ENCODE results near the gene PRDM16.

The PRDM16 gene

DNA sequence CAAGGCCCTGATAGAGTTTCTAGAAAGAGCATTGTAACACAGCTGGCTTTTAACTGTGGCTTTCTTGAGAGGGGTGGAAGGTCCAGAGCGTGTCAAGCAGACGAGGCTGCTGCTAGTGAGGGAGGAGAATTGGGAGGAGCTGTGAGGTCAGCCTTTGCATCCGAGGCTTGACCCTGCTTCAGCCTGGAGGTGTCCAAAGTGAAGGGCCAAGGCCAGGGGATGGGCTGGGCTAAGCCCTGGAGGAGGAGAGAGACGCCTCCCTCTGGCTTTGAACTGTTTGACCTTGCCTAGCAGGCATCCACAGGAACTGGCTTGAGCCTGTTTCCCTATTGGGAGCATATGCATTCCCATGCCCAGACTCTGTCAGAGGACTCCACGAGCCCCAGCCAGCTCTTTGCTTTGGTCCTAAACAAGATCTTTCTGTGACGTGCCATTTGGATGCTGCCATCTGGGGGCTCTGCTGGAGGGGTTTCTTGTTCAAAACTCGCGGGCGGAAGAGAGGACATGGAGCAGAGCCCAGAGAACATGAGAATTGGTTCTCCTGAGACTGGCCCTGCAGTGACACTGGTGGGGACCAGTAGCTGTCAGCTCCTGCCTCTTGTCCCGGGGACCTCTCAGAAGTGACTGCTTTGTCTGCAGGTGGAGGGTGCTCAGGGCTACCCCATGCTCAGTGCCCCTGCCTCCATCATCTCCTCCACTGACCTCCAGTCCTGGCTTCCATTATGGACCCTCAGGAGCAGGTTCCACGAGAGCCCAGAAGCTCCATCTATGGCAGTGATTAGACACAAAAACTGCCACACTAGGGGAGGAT is 42.2 kb upstream of the PRDM16 start:
- Histone ChIP-seq H3K9ac (ENCODE audit: low read depth, low read length) (no peak overlapping the region), H3K4me1 (ENCODE audit: insufficient read depth, low read length) (no peaks in the 10 kb centered on the region), H3K4me3 (ENCODE audit: low read length) (no peak overlapping the region), H3K27me3 (ENCODE audit: insufficient read depth, low read length) (no peaks in the 10 kb centered on the region), H3K27ac (ENCODE audit: low read depth, low read length) (no peak overlapping the region), H3K36me3 (ENCODE audit: insufficient read depth, low read length) (no peaks in the 10 kb centered on the region), H3K9me3 (ENCODE audit: insufficient read depth, low read depth, low read length) (peaks cover 56% of the 10 kb centered on the region)
- WGBS: 81% methylated on average over 11 of the region's 11 CpGs

DNA sequence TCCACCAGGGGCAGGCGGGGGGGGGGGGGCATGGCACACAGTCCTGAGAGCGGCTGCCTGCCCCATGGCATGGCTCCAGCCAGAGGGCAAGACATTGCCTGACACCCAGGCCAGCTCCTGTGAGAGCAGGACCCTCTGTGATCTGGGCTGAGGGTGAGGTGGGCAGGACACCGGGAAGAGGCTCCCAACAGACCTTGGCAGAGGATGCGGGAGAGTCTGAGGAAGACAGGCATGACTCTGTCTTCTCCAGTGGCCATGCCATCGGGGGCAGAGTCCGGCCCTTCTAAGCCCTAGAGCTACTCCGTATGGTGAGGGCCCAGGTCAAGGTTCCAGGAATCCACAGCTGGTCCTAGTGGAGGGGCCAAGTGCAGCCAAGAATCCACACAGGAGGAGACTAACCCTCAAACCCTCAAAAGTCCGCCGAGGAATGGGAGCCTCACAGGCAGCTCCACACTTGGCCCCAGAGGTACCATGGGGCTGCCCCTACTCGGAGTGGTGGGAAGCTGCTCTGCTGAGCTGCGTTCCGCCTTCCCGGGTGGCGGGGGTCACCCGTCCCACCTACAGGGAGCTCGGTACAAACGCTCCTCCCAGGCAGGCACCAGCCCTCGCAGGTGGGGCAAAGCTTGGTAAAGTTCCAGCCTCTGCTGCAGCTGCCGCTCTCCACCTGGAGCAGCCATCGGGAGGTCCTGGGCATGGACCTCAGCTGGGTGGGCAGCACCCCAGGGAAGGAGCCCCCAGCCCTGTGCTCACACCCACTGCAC is 41.2 kb upstream of the PRDM16 start:
- no peaks in the 10 kb centered on the region for H3K27me3 ChIP-seq (ENCODE audit: insufficient read depth, low read length)
- no peak overlapping the region for H3K4me3 ChIP-seq (ENCODE audit: low read length)

DNA sequence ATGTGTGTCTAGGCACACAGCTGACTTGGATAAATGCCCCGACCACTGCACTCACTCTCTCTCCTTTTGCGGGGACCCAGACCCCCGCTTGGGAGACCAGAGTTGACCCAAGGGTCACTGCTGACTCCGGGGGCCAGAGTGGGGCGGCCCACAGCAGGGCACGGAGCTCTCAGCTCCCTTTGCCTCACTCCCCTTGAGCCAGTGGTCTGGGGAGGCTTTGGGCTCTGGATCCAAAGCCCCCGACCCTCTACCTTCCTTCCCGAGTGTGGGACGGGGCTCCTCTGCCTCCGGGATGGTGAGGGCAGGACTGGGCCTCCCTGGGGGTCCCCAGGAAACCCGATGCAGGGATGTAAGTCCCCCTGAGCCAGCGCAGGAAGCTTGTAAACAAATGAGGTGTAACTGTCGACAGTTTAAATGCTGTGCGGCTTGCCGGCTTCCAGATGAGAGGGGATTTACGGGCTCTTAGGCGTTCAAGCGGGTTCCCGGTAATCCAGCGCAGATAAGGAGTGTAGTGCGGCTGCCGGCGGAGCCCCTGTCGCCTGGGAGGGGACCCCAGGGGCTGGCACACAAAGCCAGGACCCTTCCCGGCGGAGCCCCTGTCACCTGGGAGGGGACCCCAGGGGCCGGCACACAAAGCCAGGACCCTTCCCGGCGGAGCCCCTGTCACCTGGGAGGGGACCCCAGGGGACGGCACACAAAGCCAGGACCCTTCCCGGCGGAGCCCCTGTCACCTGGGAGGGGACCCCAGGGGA is 40.3 kb upstream of the PRDM16 start:
- Histone ChIP-seq H3K27ac (ENCODE audit: low read depth, low read length) (no peak overlapping the region), H3K27me3 (ENCODE audit: insufficient read depth, low read length) (no peaks in the 10 kb centered on the region), H3K36me3 (ENCODE audit: insufficient read depth, low read length) (no peaks in the 10 kb centered on the region), H3K4me1 (ENCODE audit: insufficient read depth, low read length) (no peaks in the 10 kb centered on the region), H3K9ac (ENCODE audit: low read depth, low read length) (no peak overlapping the region), H3K4me3 (ENCODE audit: low read length) (no peak overlapping the region), H3K9me3 (ENCODE audit: insufficient read depth, low read depth, low read length) (peaks cover 46% of the 10 kb centered on the region)
- 89% methylated on average over 32 of the region's 32 CpGs for WGBS

More for the DNA sequence above, 41.2 kb upstream of the PRDM16 start:
- WGBS: 89% methylated on average over 20 of the region's 20 CpGs
- H3K9me3 ChIP-seq (ENCODE audit: insufficient read depth, low read depth, low read length): peaks cover 50% of the 10 kb centered on the region
- H3K27ac ChIP-seq (ENCODE audit: low read depth, low read length): no peak overlapping the region
- H3K9ac ChIP-seq (ENCODE audit: low read depth, low read length): no peak overlapping the region
- H3K36me3 ChIP-seq (ENCODE audit: insufficient read depth, low read length): no peaks in the 10 kb centered on the region
- H3K4me1 ChIP-seq (ENCODE audit: insufficient read depth, low read length): no peaks in the 10 kb centered on the region

DNA sequence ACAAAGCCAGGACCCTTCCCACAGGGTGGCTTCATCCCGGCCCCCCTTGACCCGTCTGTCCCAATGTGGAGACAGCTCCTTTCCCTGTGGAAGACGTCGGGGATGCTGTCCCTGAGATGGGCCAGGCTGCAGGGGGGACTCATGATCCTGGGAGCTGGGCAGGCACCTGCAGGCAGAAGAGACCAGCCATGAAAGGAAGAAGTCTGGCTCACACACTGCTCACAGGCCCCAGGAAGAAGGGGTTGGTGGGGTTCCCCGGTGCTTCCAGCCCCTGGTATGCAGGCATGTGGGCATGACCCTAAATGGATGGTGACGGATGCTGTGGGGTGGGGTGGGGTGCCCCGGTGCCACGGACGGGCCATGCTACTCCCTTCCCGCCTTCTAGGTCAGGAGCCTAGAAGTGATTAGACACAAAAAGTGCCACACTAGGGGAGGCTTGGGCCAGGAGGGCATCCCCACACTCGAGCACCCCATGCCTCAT is 39.5 kb upstream of the PRDM16 start:
- Histone ChIP-seq H3K27ac (ENCODE audit: low read depth, low read length) (no peak overlapping the region), H3K9me3 (ENCODE audit: insufficient read depth, low read depth, low read length) (peaks cover 50% of the 10 kb centered on the region)
- 91% methylated on average over 11 of the region's 11 CpGs for WGBS

DNA sequence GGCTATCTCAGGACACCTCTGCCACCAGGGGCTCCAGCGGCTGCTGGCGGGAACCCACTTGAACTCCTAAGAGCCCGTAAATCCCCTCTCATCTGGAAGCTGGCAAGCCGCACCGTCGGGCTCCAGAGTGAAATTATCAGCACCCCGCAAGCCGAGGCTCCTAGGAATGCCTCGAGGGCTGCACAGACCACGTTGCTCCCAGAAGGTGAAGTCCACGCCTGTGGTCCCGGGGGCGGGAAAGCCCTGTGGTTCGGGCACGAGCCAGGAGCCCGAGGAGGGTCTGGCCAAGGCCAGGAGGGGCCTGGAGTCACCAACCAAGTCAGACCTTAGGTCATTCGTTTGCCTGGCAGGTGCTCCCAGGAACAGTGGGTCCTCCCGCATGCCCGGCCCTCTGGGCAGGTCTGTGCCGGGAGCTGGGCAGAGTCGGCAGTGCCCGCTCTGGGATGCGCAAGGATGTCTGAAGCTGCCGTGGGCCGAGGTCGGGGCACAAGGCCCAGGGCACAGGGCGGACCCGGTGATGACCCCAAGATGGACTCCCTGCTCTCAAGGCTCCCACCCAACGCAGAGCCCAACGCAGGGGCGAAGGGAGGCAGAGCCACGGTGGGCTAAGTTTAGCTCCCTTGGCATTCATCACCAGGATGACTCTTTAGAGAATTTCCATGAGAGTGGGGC is 38.9 kb upstream of the PRDM16 start:
- no peak overlapping the region for H3K4me3 ChIP-seq (ENCODE audit: low read length)
- H3K9ac ChIP-seq (ENCODE audit: low read depth, low read length): no peak overlapping the region
- no peak overlapping the region for H3K27ac ChIP-seq (ENCODE audit: low read depth, low read length)
- H3K9me3 ChIP-seq (ENCODE audit: insufficient read depth, low read depth, low read length): peaks cover 49% of the 10 kb centered on the region
- 90% methylated on average over 32 of the region's 32 CpGs for WGBS
- no peaks in the 10 kb centered on the region for H3K27me3 ChIP-seq (ENCODE audit: insufficient read depth, low read length)
- no peaks in the 10 kb centered on the region for H3K4me1 ChIP-seq (ENCODE audit: insufficient read depth, low read length)
- no peaks in the 10 kb centered on the region for H3K36me3 ChIP-seq (ENCODE audit: insufficient read depth, low read length)

More for the DNA sequence above, 39.5 kb upstream of the PRDM16 start:
- H3K27me3 ChIP-seq (ENCODE audit: insufficient read depth, low read length): no peaks in the 10 kb centered on the region
- H3K9ac ChIP-seq (ENCODE audit: low read depth, low read length): no peak overlapping the region
- H3K4me1 ChIP-seq (ENCODE audit: insufficient read depth, low read length): no peaks in the 10 kb centered on the region
- H3K36me3 ChIP-seq (ENCODE audit: insufficient read depth, low read length): no peaks in the 10 kb centered on the region
- H3K4me3 ChIP-seq (ENCODE audit: low read length): no peak overlapping the region

DNA sequence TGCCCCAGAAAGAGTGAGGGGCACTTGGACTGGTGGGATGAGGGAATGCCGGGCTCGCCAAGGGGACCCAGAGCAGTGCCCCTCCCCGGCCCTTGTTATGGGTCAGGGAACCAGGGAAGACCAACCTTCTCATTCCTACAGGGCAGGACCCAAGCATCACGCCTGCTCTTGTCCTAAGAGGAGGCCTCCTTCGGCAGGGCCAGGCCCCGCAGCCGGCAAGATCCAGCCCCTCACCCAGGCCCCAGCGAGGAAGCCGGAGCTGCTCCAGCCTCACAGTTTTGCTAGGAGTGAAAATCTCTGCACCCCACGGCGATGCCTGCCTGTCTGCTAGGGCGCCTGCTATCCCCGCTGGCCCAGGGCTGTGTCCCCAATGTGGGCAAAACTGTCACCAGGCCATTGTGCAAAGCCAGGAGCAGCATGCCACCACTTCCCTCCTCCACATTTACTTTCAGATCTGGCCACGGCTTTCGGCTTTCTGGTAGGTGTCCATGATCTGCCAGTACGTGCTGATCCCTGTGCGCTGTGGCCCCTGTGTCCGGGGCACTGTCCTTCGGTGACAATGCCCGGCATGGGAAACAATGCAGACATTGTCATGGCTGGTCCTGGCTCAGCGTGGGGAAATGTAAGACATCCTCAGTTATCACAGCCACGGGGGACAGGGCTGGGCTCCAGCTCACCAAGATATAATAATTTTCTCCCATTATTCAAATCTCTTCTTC is 38.2 kb upstream of the PRDM16 start:
- Histone ChIP-seq H3K4me3 (ENCODE audit: low read length) (no peak overlapping the region), H3K27ac (ENCODE audit: low read depth, low read length) (no peak overlapping the region), H3K36me3 (ENCODE audit: insufficient read depth, low read length) (no peaks in the 10 kb centered on the region), H3K27me3 (ENCODE audit: insufficient read depth, low read length) (no peaks in the 10 kb centered on the region), H3K9me3 (ENCODE audit: insufficient read depth, low read depth, low read length) (peaks cover 44% of the 10 kb centered on the region; the same call in 1 of the 2 replicates), H3K4me1 (ENCODE audit: insufficient read depth, low read length) (no peaks in the 10 kb centered on the region), H3K9ac (ENCODE audit: low read depth, low read length) (no peak overlapping the region)
- WGBS: 89% methylated on average over 22 of the region's 22 CpGs

DNA sequence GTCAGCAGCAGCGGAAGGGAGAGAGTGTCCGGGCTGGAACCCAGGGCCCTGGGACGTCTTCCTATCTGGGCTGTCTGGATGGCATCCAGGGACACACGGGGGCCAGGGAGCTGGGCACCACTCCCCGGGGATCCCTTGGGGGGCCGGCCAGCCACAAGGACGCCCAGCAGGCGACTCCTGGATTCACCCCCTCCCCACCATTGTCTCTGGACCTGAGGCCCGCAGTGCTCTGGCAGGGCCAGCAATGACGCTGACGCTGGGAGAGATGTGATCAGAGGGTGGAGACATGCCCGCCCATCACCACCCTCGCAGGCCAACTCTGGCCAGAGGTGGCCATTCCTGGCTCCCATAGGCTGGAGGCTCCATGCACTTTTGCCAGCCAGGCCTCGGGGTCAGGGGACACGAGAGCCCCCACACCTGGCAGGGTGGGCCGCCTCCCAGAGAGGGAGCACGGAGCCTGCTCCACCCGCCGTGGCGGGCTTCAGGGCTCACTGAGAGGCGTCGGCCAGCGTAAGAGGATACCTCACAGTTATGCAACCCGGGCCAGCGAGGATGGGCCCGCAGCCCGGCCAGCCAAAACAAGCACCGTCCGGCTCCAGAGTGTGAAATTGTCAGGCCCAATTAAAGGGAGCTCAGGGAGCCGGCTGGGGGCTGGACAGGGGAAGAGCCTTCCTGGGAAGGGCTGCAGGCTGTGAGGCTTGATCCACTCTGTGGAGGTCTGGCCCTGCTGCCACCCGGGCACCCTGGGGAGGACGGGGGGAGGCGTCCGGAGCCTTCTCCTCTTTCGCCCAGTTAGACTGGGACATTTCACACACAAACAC is 37.4 kb upstream of the PRDM16 start:
- H3K36me3 ChIP-seq (ENCODE audit: insufficient read depth, low read length): no peaks in the 10 kb centered on the region
- H3K4me3 ChIP-seq (ENCODE audit: low read length): no peak overlapping the region
- H3K9ac ChIP-seq (ENCODE audit: low read depth, low read length): no peak overlapping the region
- H3K4me1 ChIP-seq (ENCODE audit: insufficient read depth, low read length): no peaks in the 10 kb centered on the region
- H3K9me3 ChIP-seq (ENCODE audit: insufficient read depth, low read depth, low read length): peaks cover 38% of the 10 kb centered on the region; the same call in 1 of the 2 replicates
- H3K27me3 ChIP-seq (ENCODE audit: insufficient read depth, low read length): no peaks in the 10 kb centered on the region
- WGBS: 93% methylated on average over 35 of the region's 35 CpGs
- no peak overlapping the region for H3K27ac ChIP-seq (ENCODE audit: low read depth, low read length)

DNA sequence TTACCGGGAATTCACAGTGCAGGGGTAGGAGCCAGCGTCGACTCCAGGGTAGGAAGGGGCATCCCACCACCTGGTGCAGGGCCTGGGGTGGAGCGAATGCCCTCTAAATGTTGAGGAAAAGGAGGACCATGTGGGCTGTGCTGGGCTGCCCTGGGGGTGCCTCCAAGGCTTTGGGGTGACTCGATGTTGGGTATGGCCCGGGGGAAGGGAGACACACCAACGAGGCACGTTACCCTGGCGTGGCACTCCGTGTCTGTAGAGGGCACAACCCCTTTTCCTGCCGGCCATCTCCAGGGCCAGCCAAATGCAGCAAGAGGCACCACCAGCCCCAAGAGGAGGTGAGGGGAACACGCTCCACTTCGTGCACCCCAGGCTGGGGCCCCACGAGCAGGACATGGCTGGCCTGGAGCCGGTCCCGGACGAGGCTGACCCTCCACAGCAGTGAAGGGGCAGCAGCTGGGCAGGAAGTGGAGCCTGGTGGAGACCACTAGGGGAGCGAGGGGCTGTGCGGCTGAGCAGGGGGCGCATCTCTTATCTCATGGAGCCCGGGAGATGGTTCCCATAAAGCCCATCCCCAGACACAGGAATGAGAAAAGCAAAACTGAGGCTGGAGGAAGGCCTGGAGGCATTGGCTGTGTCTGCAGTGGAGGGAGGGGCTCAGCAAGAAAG is 36.5 kb upstream of the PRDM16 start:
- Histone ChIP-seq H3K4me3 (ENCODE audit: low read length) (no peak overlapping the region), H3K4me1 (ENCODE audit: insufficient read depth, low read length) (no peaks in the 10 kb centered on the region), H3K27ac (ENCODE audit: low read depth, low read length) (no peak overlapping the region), H3K36me3 (ENCODE audit: insufficient read depth, low read length) (no peaks in the 10 kb centered on the region), H3K27me3 (ENCODE audit: insufficient read depth, low read length) (no peaks in the 10 kb centered on the region), H3K9ac (ENCODE audit: low read depth, low read length) (no peak overlapping the region), H3K9me3 (ENCODE audit: insufficient read depth, low read depth, low read length) (peaks cover 34% of the 10 kb centered on the region; the same call in 1 of the 2 replicates)
- WGBS: 93% methylated on average over 21 of the region's 21 CpGs

DNA sequence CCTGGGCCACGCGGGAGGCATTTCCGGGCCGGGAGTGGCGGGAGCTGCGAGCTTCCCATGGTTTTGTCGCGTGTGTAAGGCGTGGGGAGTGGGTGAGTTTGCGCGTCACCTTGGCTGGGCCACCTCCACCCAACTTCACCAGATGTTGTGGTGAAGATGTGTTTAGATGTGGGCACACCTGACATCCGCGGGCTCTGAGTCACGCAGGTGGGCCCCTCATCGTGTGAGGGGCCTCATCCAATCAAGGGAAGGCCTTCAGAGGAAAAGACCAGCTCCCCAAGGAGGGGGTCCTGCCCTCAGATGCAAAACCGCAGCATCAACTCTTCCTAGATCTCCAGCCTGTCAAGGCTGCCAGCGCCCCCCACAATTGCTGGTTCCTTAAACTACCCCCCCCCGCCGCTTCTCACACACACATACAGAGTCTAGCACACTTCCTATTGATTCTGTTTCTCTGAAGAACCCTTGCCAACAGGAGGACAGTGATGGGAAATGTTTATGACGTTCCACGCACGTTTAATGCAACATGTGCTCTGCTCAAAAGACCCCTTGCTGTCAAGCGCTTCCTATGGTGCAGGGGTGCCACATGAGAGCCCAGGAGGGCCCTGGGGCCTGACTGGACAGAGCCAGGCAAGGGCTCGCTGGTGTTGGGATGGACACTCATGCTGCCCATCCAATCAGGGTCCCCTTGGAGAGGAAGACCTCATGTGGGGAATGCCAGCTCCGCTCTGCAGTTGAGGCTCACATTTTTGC is 35.8 kb upstream of the PRDM16 start:
- no peak overlapping the region for H3K27ac ChIP-seq (ENCODE audit: low read depth, low read length)
- no peaks in the 10 kb centered on the region for H3K4me1 ChIP-seq (ENCODE audit: insufficient read depth, low read length)
- no peak overlapping the region for H3K4me3 ChIP-seq (ENCODE audit: low read length)
- no peaks in the 10 kb centered on the region for H3K27me3 ChIP-seq (ENCODE audit: insufficient read depth, low read length)
- 82% methylated on average over 19 of the region's 25 CpGs for WGBS
- no peaks in the 10 kb centered on the region for H3K36me3 ChIP-seq (ENCODE audit: insufficient read depth, low read length)
- H3K9me3 ChIP-seq (ENCODE audit: insufficient read depth, low read depth, low read length): peaks cover 38% of the 10 kb centered on the region; the same call in 1 of the 2 replicates
- H3K9ac ChIP-seq (ENCODE audit: low read depth, low read length): no peak overlapping the region

Data from HUES64 (cell line).